ENCODE data around the gene AFDN. TPM values are rescaled to one million over a fixed set of nuclear protein-coding genes. Genes with fewer than 3 reads are reported as not detected.

The AFDN gene
- total and polyA plus RNA-seq, 2 experiments from 2014 or later: 66.9 to 200 TPM

DNA sequence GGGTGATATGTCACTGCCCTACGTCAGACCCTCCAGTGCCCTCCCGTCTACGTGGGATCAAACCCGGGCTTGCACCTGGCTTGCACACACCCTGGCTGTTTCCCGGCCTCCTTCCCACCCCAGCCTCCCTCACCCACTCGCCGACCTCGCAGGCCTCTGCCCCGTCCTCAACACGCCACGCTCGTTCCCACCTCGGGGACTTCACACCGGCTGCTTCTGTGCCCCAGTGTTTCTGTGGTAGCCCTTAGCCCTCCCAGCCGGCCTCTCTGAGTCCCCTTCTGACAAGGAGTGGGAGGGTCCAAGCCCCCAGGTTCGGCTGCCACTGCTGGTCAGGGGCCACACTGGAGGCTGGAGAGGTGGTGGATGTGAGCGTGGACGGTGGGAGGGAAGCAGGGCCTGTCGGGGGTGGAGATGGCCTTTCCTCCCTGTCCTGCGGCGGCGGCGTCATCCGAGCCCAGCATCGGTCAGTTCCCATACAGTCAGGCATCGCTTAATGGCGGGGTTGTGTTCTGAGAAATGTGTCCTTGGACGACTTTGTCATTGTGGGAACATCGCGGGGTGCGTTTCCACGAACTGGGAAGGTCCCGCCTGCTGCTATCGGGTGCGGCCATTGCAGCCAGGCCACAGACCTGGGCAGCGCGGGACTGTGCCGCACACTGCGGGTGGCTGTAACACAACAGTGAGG is 159.3 kb downstream of the AFDN start:
- H3K27me3 ChIP-seq (ENCODE audit: insufficient read depth): no peaks in the 10 kb centered on the region
- H3F3A ChIP-seq (replicated peaks; ENCODE audit: low read depth): no peaks in the 10 kb centered on the region
- no peaks in the 10 kb centered on the region for H4K20me1 ChIP-seq (replicated peaks; ENCODE audit: insufficient read depth)
- H3K36me3 ChIP-seq (ENCODE audit: insufficient read depth): no peaks in the 10 kb centered on the region
- no peak overlapping the region for H3K4me3 ChIP-seq
- no peak overlapping the region for H3K27ac Mint-ChIP-seq
- no peak overlapping the region for H3K27ac ChIP-seq (ENCODE audit: low read depth)
- H3K4me2 ChIP-seq: no peak overlapping the region
- no peak for TF ChIP-seq ZNF331 (CRISPR knock-in tag; IDR thresholded peaks at IDR 0.05; ENCODE audit: low read depth)
- no peak for TF ChIP-seq ZNF114 (CRISPR knock-in tag; IDR thresholded peaks at IDR 0.05)
- no peak for TF ChIP-seq EZH2 (IDR thresholded peaks at IDR 0.05; ENCODE audit: low read depth, unreplicated experiment)
- TF ChIP-seq, protein P1, sequence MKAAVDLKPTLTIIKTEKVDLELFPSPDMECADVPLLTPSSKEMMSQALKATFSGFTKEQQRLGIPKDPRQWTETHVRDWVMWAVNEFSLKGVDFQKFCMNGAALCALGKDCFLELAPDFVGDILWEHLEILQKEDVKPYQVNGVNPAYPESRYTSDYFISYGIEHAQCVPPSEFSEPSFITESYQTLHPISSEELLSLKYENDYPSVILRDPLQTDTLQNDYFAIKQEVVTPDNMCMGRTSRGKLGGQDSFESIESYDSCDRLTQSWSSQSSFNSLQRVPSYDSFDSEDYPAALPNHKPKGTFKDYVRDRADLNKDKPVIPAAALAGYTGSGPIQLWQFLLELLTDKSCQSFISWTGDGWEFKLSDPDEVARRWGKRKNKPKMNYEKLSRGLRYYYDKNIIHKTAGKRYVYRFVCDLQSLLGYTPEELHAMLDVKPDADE (IDR thresholded peaks at IDR 0.05): no peak
- no peak for TF ChIP-seq JUNB (IDR thresholded peaks at IDR 0.05; ENCODE audit: unreplicated experiment)
- no peak for TF ChIP-seq EZH2phosphoT487 (IDR thresholded peaks at IDR 0.05; ENCODE audit: unreplicated experiment)
- TF ChIP-seq, protein P2, sequence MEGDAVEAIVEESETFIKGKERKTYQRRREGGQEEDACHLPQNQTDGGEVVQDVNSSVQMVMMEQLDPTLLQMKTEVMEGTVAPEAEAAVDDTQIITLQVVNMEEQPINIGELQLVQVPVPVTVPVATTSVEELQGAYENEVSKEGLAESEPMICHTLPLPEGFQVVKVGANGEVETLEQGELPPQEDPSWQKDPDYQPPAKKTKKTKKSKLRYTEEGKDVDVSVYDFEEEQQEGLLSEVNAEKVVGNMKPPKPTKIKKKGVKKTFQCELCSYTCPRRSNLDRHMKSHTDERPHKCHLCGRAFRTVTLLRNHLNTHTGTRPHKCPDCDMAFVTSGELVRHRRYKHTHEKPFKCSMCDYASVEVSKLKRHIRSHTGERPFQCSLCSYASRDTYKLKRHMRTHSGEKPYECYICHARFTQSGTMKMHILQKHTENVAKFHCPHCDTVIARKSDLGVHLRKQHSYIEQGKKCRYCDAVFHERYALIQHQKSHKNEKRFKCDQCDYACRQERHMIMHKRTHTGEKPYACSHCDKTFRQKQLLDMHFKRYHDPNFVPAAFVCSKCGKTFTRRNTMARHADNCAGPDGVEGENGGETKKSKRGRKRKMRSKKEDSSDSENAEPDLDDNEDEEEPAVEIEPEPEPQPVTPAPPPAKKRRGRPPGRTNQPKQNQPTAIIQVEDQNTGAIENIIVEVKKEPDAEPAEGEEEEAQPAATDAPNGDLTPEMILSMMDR (conservative IDR thresholded peaks at IDR 0.05; ENCODE audit: low read depth in 2 of 2): no peak
- TF ChIP-seq POLR2AphosphoS5 (IDR thresholded peaks at IDR 0.05; ENCODE audit: low read depth): no peak
- no peak for TF ChIP-seq CREB1 (CRISPR knock-in tag; IDR thresholded peaks at IDR 0.05; ENCODE audit: low read depth)
- TF ChIP-seq NANOG (IDR thresholded peaks at IDR 0.05; ENCODE audit: borderline replicate concordance): no peak
- TF ChIP-seq STAT1 (IDR thresholded peaks at IDR 0.05; ENCODE audit: unreplicated experiment): no peak
- TF ChIP-seq, protein P3, sequence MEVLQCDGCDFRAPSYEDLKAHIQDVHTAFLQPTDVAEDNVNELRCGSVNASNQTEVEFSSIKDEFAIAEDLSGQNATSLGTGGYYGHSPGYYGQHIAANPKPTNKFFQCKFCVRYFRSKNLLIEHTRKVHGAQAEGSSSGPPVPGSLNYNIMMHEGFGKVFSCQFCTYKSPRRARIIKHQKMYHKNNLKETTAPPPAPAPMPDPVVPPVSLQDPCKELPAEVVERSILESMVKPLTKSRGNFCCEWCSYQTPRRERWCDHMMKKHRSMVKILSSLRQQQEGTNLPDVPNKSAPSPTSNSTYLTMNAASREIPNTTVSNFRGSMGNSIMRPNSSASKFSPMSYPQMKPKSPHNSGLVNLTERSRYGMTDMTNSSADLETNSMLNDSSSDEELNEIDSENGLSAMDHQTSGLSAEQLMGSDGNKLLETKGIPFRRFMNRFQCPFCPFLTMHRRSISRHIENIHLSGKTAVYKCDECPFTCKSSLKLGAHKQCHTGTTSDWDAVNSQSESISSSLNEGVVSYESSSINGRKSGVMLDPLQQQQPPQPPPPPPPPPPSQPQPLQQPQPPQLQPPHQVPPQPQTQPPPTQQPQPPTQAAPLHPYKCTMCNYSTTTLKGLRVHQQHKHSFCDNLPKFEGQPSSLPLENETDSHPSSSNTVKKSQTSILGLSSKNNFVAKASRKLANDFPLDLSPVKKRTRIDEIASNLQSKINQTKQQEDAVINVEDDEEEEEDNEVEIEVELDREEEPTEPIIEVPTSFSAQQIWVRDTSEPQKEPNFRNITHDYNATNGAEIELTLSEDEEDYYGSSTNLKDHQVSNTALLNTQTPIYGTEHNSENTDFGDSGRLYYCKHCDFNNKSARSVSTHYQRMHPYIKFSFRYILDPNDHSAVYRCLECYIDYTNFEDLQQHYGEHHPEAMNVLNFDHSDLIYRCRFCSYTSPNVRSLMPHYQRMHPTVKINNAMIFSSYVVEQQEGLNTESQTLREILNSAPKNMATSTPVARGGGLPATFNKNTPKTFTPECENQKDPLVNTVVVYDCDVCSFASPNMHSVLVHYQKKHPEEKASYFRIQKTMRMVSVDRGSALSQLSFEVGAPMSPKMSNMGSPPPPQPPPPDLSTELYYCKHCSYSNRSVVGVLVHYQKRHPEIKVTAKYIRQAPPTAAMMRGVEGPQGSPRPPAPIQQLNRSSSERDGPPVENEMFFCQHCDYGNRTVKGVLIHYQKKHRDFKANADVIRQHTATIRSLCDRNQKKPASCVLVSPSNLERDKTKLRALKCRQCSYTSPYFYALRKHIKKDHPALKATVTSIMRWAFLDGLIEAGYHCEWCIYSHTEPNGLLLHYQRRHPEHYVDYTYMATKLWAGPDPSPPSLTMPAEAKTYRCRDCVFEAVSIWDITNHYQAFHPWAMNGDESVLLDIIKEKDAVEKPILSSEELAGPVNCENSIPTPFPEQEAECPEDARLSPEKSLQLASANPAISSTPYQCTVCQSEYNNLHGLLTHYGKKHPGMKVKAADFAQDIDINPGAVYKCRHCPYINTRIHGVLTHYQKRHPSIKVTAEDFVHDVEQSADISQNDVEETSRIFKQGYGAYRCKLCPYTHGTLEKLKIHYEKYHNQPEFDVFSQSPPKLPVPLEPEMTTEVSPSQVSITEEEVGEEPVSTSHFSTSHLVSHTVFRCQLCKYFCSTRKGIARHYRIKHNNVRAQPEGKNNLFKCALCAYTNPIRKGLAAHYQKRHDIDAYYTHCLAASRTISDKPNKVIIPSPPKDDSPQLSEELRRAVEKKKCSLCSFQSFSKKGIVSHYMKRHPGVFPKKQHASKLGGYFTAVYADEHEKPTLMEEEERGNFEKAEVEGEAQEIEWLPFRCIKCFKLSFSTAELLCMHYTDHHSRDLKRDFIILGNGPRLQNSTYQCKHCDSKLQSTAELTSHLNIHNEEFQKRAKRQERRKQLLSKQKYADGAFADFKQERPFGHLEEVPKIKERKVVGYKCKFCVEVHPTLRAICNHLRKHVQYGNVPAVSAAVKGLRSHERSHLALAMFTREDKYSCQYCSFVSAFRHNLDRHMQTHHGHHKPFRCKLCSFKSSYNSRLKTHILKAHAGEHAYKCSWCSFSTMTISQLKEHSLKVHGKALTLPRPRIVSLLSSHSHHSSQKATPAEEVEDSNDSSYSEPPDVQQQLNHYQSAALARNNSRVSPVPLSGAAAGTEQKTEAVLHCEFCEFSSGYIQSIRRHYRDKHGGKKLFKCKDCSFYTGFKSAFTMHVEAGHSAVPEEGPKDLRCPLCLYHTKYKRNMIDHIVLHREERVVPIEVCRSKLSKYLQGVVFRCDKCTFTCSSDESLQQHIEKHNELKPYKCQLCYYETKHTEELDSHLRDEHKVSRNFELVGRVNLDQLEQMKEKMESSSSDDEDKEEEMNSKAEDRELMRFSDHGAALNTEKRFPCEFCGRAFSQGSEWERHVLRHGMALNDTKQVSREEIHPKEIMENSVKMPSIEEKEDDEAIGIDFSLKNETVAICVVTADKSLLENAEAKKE (CRISPR knock-in tag; IDR thresholded peaks at IDR 0.05): no peak
- no peak overlapping the region for H2AFZ ChIP-seq
- H3K4me1 Mint-ChIP-seq: no peaks in the 10 kb centered on the region
- H3K9me3 Mint-ChIP-seq: peaks cover 10% of the 10 kb centered on the region; the same call in 2 of the 3 replicates
- peaks cover 10% of the 10 kb centered on the region; the same call in 1 of the 2 replicates for H3K9me2 ChIP-seq (ENCODE audit: insufficient read depth)
- H3K4me1 ChIP-seq (ENCODE audit: insufficient read depth): no peaks in the 10 kb centered on the region
- peaks cover 12% of the 10 kb centered on the region for H3K36me3 Mint-ChIP-seq (ENCODE audit: low read depth)
- ATAC-seq: no peak
- H3K27me3 Mint-ChIP-seq (ENCODE audit: insufficient read depth, low read depth, poor library complexity): peaks cover 2% of the 10 kb centered on the region
- no peak for DNase-seq (ENCODE audit: low spot score)
- H3K79me2 ChIP-seq (replicated peaks; ENCODE audit: insufficient read depth): no peaks in the 10 kb centered on the region
- no peak overlapping the region for H3K4me3 Mint-ChIP-seq
